Sigmoid colon (tissue), 7 donors: ENCODE results near the gene COQ8A. TPM values are rescaled to one million over a fixed set of nuclear protein-coding genes. Genes with fewer than 3 reads are reported as not detected.

ENCODE experiments used
- DNase-seq: peaks from one replicate; pipeline ENCODE4 v3.0.0-alpha.2; 2019
- H3K27ac ChIP-seq, 4 donors: fragments of 200-600 bp; sonication (generic); one replicate each; pipeline ENCODE4 v1.5.1; 2016 to 2019; ENCODE audit warnings: mild to moderate bottlenecking in 1 of 4
- H3K27me3 ChIP-seq, 3 donors: fragments of 200-600 bp; sonication (generic); one replicate each; pipeline ENCODE4 v1.5.1; 2019; ENCODE audit warnings: mild to moderate bottlenecking in 1 of 3
- H3K36me3 ChIP-seq, 4 donors: fragments of 200-600 bp; sonication (generic); one replicate each; pipeline ENCODE4 v1.5.1; 2016 to 2019
- H3K4me1 ChIP-seq, 4 donors: fragments of 200-600 bp; sonication (generic); one replicate each; pipeline ENCODE4 v1.5.1; 2017 to 2019
- H3K4me3 ChIP-seq, 4 donors: fragments of 200-600 bp; sonication (generic); one replicate each; pipeline ENCODE4 v1.5.1; 2017 to 2019; ENCODE audit warnings: mild to moderate bottlenecking in 2 of 4, moderate library complexity in 1 of 4
- H3K9me3 ChIP-seq, 4 donors: fragments of 200-600 bp in 3 of 4; sonication (generic) in 3 of 4; one replicate each; pipeline versions ENCODE4 v1.5.1 to v1.6.1; 2013 to 2019
- CTCF ChIP-seq, 4 experiments: fragments of 450-650 bp in 3 of 4; fragments of 200-600 bp in 1 of 4; IDR thresholded peaks; one replicate each; pipeline ENCODE4 v1.5.1; 2016 to 2019; ENCODE audit warnings: antibody characterized with exemption in 4 of 4, mild to moderate bottlenecking in 3 of 4, moderate library complexity in 2 of 4
- EP300 ChIP-seq, 4 donors: sonication (generic); formaldehyde crosslinking; IDR thresholded peaks; one replicate each; pipeline ENCODE4 v1.6.1; 2017; ENCODE audit warnings: antibody characterized with exemption in 4 of 4
- POLR2A ChIP-seq, 2 donors: fragments of 450-650 bp; IDR thresholded peaks; one replicate each; pipeline ENCODE4 v1.6.1; 2016; ENCODE audit warnings: antibody characterized with exemption in 2 of 2, mild to moderate bottlenecking in 2 of 2, moderate library complexity in 2 of 2
- POLR2AphosphoS5 ChIP-seq, 4 donors: sonication (generic); formaldehyde crosslinking; IDR thresholded peaks; one replicate each; pipeline ENCODE4 v1.6.1; 2017; ENCODE audit warnings: antibody characterized with exemption in 4 of 4
- WGBS, 2 donors: extraction: QIAGEN DNeasy Blood & Tissue Kit; methylation state at CpG; one replicate each; pipeline ENCODE4 v1.1.7; 2013; 5-methylcytosine and 5-hydroxymethylcytosine counted together
- intact Hi-C: fragments of 100-400 bp; cut with DNase I; formaldehyde crosslinking; loops from one replicate; pipeline ENCODE4 v1.15.1; 2023
- polyA plus RNA-seq, 3 donors: library from polyadenylated mRNA; stranded (reverse); fragments of 200-250 nt; gene quantifications; one replicate each; pipeline ENCODE4 v1.2.3, GENCODE V29; 2013
- total RNA-seq, 4 donors: library from RNA; depleted of rRNA; stranded (reverse); fragments of >200 nt; gene quantifications; one replicate each; pipeline ENCODE4 v1.1.0, GENCODE V29; 2016
- donor health status: healthy with polysubstance abuse.
- donor health status: Bipolar disorder and iron deficiency.
- donor health status: healthy.

Gene COQ8A
- total and polyA plus RNA-seq, 7 donors, result 20.3 to 129 (median 60.2) TPM

- Histone ChIP-seq H3K4me1 (peaks cover 0 to 39% (median 35%) of the 10 kb centered on the region in 4 donors), H3K9me3 (no peaks in the 10 kb centered on the region), H3K36me3 (peaks cover 28 to 73% (median 36%) of the 10 kb centered on the region in 4 donors), H3K27ac (peak overlapping the region in 2 of 4 donors; percentile 7 to 35), H3K27me3 (no peaks in the 10 kb centered on the region), H3K4me3 (no peak overlapping the region)
- intact Hi-C loops, result loop anchor here (5.0 kb wide), 1 partner anchor 44 kb away; the partner anchor contains the start of gene COQ8A
- WGBS, 2 donors, result 88 to 90% methylated on average over 25 of the region's 25 CpGs
- peak; percentile 65 for DNase-seq
- no peak for TF ChIP-seq POLR2A (IDR thresholded peaks at IDR 0.05)
- TF ChIP-seq POLR2AphosphoS5 (IDR thresholded peaks at IDR 0.05), result peak in 2 of 4 donors; percentile 4 to 11
Observed at GRCh38 chr1:226985839-226986463, 45.9 kb downstream of the COQ8A start.

- Histone ChIP-seq H3K4me3 (no peak overlapping the region), H3K27ac (peak overlapping the region in 3 of 4 donors; percentile 72 to 79 (median 79)), H3K36me3 (peaks cover 28 to 67% (median 36%) of the 10 kb centered on the region in 4 donors), H3K4me1 (peaks cover 0 to 39% (median 35%) of the 10 kb centered on the region in 4 donors), H3K9me3 (no peaks in the 10 kb centered on the region), H3K27me3 (no peaks in the 10 kb centered on the region)
- TF ChIP-seq CTCF (IDR thresholded peaks at IDR 0.05), result no peak
- TF ChIP-seq POLR2AphosphoS5 (IDR thresholded peaks at IDR 0.05), result no peak
- TF ChIP-seq POLR2A (IDR thresholded peaks at IDR 0.05), result no peak
- TF ChIP-seq EP300 (IDR thresholded peaks at IDR 0.05), result no peak
- peak; percentile 64 for DNase-seq
- intact Hi-C loops, result loop anchor here (5.0 kb wide), 1 partner anchor 44 kb away; the partner anchor contains the start of gene COQ8A
- 69 to 86% methylated on average over 21 of the region's 21 CpGs for WGBS, 2 donors
Observed at GRCh38 chr1:226986496-226987178, 46.5 kb downstream of the COQ8A start.

GRCh38 chr1:226987179-226987536 lies 47.1 kb downstream of the COQ8A start:
- Histone ChIP-seq H3K36me3 (peaks cover 23 to 62% (median 34%) of the 10 kb centered on the region in 4 donors), H3K4me1 (peaks cover 0 to 39% (median 35%) of the 10 kb centered on the region in 4 donors), H3K27me3 (no peaks in the 10 kb centered on the region), H3K27ac (peak overlapping the region; percentile 71 to 79 (median 76)), H3K9me3 (no peaks in the 10 kb centered on the region), H3K4me3 (no peak overlapping the region)
- DNase-seq, result no peak
- TF ChIP-seq EP300 (IDR thresholded peaks at IDR 0.05) (no peak), POLR2AphosphoS5 (IDR thresholded peaks at IDR 0.05) (no peak), CTCF (IDR thresholded peaks at IDR 0.05) (no peak), POLR2A (IDR thresholded peaks at IDR 0.05) (no peak)
- intact Hi-C loops, result loop anchor here (5.0 kb wide), 1 partner anchor 45 kb away; the partner anchor contains the start of gene COQ8A
- WGBS, 2 donors, result 62 to 77% methylated on average over 8 of the region's 8 CpGs

- no peak for TF ChIP-seq EP300 (IDR thresholded peaks at IDR 0.05)
- no peak for TF ChIP-seq POLR2A (IDR thresholded peaks at IDR 0.05)
- no peak for TF ChIP-seq POLR2AphosphoS5 (IDR thresholded peaks at IDR 0.05)
- TF ChIP-seq CTCF (IDR thresholded peaks at IDR 0.05), result no peak
- Histone ChIP-seq H3K27ac (peak overlapping the region; percentile 71 to 79 (median 76)), H3K9me3 (no peaks in the 10 kb centered on the region), H3K27me3 (no peaks in the 10 kb centered on the region), H3K4me1 (peaks cover 0 to 39% (median 35%) of the 10 kb centered on the region in 4 donors), H3K4me3 (no peak overlapping the region), H3K36me3 (peaks cover 17 to 56% (median 27%) of the 10 kb centered on the region in 4 donors)
- DNase-seq, result peak; percentile 63
- 32 to 73% methylated on average over 16 of the region's 16 CpGs for WGBS, 2 donors
- intact Hi-C loops, result loop anchor here (5.0 kb wide), 1 partner anchor 45 kb away; the partner anchor contains the start of gene COQ8A
Observed at GRCh38 chr1:226987623-226988333, 47.7 kb downstream of the COQ8A start.
